Fibroblast of villous mesenchyme (primary cell): ENCODE data around the gene NXPH1. TPM values are rescaled to one million over a fixed set of nuclear protein-coding genes. Genes with fewer than 3 reads are reported as not detected.

Experiments used
- DNase-seq: peaks from one replicate; pipeline ENCODE4 v3.0.0-alpha.2; 2010; ENCODE audit warnings: low read depth
- H3K4me3 ChIP-seq: 2 replicates; pipeline ENCODE4 v1.5.1; 2011; ENCODE audit warnings: low read depth, mild to moderate bottlenecking, low read length
- CTCF ChIP-seq: IDR thresholded peaks from 2 replicates; pipeline ENCODE4 v1.5.1; 2012; ENCODE audit warnings: low read depth, mild to moderate bottlenecking, low read length; ENCODE audit not compliant: insufficient read depth
- total RNA-seq: library from RNA; depleted of rRNA; stranded (reverse); fragments of >200 nt; gene quantifications from 2 replicates; pipeline ENCODE4 v1.2.3, GENCODE V29; 2012

NXPH1 gene
- total RNA-seq, 1 donor = not detected

- no peak overlapping the region for H3K4me3 ChIP-seq
- TF ChIP-seq CTCF = no peak
- no peak for DNase-seq
Observed at GRCh38 chr7:8390262-8390626, 43.2 kb upstream of the NXPH1 start.

GRCh38 chr7:8391353-8392062, 41.9 kb upstream of the NXPH1 start:
- H3K4me3 ChIP-seq = no peak overlapping the region
- DNase-seq = no peak
- TF ChIP-seq CTCF = no peak

DNA sequence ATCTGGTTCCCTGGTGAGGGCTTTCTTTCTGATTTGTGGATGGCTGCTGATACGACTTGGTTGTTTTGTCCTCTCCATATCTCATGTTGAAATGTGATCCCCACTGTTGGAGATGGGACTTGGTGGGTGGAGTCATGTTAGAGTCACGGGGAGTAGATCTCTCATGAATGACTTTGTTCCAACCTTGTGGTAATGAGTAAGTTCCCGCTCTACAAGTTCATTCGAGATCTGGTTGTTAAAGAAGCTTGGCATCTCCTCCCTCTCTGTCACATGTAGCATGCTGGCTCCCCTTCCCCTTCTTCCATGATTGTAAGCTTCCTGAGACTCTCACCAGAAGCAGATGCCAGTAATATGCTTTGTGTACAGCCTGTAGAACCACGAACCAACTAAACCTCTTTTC, 37.1 kb upstream of the NXPH1 start:
- no peak overlapping the region for H3K4me3 ChIP-seq
- no peak for TF ChIP-seq CTCF
- no peak for DNase-seq

GRCh38 chr7:8408871-8409270, 24.5 kb upstream of the NXPH1 start:
- no peak overlapping the region for H3K4me3 ChIP-seq
- no peak for TF ChIP-seq CTCF
- no peak for DNase-seq

DNA sequence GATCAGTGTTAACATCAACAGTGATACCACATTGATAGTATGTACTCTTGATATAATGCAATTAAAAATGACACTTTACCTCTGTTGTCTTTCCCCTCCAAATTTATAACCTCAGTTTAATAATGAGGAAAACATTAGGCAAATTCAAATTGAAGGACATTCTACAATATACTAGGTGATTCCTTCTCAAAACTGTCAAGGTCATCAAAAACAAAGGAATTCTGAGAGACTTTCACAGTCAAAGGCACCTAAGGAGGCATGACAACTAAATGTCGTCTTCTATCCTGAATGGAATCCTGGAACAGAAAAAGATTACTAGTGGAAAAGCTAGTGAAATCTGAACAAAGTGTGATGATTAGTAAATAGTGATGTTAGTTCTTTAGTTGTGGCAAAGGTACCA, 22.3 kb upstream of the NXPH1 start:
- TF ChIP-seq CTCF = no peak
- no peak for DNase-seq
- no peak overlapping the region for H3K4me3 ChIP-seq

- DNase-seq = no peak
- no peak overlapping the region for H3K4me3 ChIP-seq
- TF ChIP-seq CTCF = no peak
Observed at GRCh38 chr7:8413600-8413999, 19.8 kb upstream of the NXPH1 start.
